Measurements from ENCODE around the gene MIER2.

GRCh38 chr19:366951-367350, 22.4 kb upstream of the MIER2 start:
- TF ChIP-seq EZH2 (optimal IDR thresholded peaks at IDR 0.05; ENCODE audit: low read depth, low read length) (no peak), CTCF (IDR thresholded peaks at IDR 0.05; ENCODE audit: low read length) (no peak)

Measured in MM.1S (cell line).